Testis (tissue), 3 donors: ENCODE measurements around the gene ATG7. TPM values are rescaled to one million over a fixed set of nuclear protein-coding genes. Genes with fewer than 3 reads are reported as not detected.

ENCODE experiments used
- DNase-seq: peaks from one replicate; pipeline ENCODE4 v3.0.0-alpha.2; 2019
- H3K27ac ChIP-seq, 2 donors: fragments of 200-600 bp; sonication (generic); one replicate each; pipeline ENCODE4 v1.5.1; 2019
- H3K27me3 ChIP-seq: fragments of 200-600 bp; sonication (generic); one replicate; pipeline ENCODE4 v1.5.1; 2019
- H3K36me3 ChIP-seq: fragments of 200-600 bp; sonication (generic); one replicate; pipeline ENCODE4 v1.5.1; 2017; ENCODE audit warnings: low read depth; ENCODE audit errors: missing control alignments
- H3K4me1 ChIP-seq: fragments of 200-600 bp; sonication (generic); one replicate; pipeline ENCODE4 v1.5.1; 2019
- H3K4me3 ChIP-seq, 2 donors: fragments of 200-600 bp; sonication (generic); one replicate each; pipeline ENCODE4 v1.5.1; 2017 to 2019
- H3K9me3 ChIP-seq: fragments of 200-600 bp; sonication (generic); one replicate; pipeline ENCODE4 v1.5.1; 2017
- POLR2A ChIP-seq: fragments of 450-650 bp; IDR thresholded peaks from one replicate; pipeline ENCODE4 v1.6.1; 2017; ENCODE audit warnings: antibody characterized with exemption, mild to moderate bottlenecking, moderate library complexity
- WGBS, 2 donors: methylation state at CpG; one replicate each; pipeline ENCODE4 v1.1.5; 2018; 5-methylcytosine and 5-hydroxymethylcytosine counted together
- intact Hi-C: fragments of 100-400 bp; cut with DNase I; formaldehyde crosslinking; loops from one replicate; pipeline ENCODE4 v1.15.1; 2023; ENCODE audit warnings: low total_unique reads
- polyA plus RNA-seq: library from polyadenylated mRNA; stranded (reverse); fragments of 350-450 nt; fragmentation: Illumina TruSeq; extraction: RNeasy Lipid Tissue Mini Kit (QIAGEN cat#74804); gene quantifications from one replicate; pipeline ENCODE4 v1.2.3, GENCODE V29; 2014; ENCODE audit warnings: low read depth, low replicate concordance; ENCODE audit not compliant: insufficient read depth
- total RNA-seq, 2 donors: library from RNA; depleted of rRNA; stranded (reverse); fragments of >200 nt; gene quantifications; one replicate each; pipeline ENCODE4 v1.2.3, GENCODE V29; 2016
- TF ChIP-seq, protein P1 (sequence below), 3 experiments: fragments of 450-650 bp in 2 of 3; fragments of 200-600 bp in 1 of 3; sonication (generic) in 1 of 3; IDR thresholded peaks; one replicate each; pipeline ENCODE4 v1.5.1; 2016 to 2019; ENCODE audit warnings: antibody characterized with exemption in 3 of 3, mild to moderate bottlenecking in 2 of 3, moderate library complexity in 1 of 3

Gene ATG7
- total and polyA plus RNA-seq, 3 donors from 2014 or later: 52.9 to 95.4 (median 86.0) TPM

DNA sequence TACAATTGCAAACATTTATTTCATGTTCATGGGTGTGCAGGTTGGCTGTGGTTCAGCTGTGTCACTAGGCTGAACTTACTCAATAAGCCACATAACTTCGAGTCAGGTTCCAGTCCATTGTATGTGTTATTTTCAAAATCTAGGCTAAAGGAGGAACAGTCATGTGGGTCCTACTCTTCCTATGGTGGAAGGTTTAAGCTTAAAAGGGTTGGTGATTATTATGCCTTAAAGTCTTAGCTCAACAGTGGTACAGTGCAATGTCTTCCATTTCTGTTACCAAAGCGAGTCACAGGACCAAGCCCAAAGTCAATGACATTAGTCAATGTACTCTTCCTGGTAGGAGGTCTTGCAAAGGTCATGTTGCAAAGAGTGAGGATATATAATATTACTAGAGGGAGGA is 78.2 kb downstream of the ATG7 start:
- TF ChIP-seq, protein P1, sequence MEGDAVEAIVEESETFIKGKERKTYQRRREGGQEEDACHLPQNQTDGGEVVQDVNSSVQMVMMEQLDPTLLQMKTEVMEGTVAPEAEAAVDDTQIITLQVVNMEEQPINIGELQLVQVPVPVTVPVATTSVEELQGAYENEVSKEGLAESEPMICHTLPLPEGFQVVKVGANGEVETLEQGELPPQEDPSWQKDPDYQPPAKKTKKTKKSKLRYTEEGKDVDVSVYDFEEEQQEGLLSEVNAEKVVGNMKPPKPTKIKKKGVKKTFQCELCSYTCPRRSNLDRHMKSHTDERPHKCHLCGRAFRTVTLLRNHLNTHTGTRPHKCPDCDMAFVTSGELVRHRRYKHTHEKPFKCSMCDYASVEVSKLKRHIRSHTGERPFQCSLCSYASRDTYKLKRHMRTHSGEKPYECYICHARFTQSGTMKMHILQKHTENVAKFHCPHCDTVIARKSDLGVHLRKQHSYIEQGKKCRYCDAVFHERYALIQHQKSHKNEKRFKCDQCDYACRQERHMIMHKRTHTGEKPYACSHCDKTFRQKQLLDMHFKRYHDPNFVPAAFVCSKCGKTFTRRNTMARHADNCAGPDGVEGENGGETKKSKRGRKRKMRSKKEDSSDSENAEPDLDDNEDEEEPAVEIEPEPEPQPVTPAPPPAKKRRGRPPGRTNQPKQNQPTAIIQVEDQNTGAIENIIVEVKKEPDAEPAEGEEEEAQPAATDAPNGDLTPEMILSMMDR (IDR thresholded peaks at IDR 0.05): no peak
- no peak for TF ChIP-seq POLR2A
- Histone ChIP-seq H3K27me3 (no peaks in the 10 kb centered on the region), H3K36me3 (no peaks in the 10 kb centered on the region), H3K4me1 (no peaks in the 10 kb centered on the region), H3K4me3 (no peak overlapping the region), H3K27ac (no peak overlapping the region), H3K9me3 (no peaks in the 10 kb centered on the region)
- intact Hi-C loops: no loop called here
- WGBS, 2 donors: 85 to 97% methylated on average over 2 of the region's 2 CpGs
- no peak for DNase-seq

DNA sequence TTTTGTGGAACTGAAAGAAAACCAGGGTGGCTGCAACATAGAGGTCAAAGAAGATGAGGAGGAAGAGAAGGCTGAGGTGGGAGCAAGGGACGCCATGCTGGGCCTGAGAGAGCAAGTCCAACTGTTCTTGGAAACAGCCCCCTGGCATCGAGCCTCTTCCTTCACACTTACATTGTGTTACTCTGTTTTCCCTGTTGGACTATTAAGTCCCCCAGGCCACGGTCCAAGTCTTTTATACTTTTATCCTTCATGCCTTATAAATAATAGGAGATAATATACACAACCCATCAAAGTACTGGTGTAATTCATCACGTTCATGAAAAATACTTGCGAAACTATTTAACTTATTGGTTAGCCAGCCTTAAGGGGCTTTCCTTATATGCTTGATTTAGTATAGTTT is 79.3 kb downstream of the ATG7 start:
- no peak overlapping the region for H3K4me3 ChIP-seq
- H3K36me3 ChIP-seq: no peaks in the 10 kb centered on the region
- H3K27me3 ChIP-seq: no peaks in the 10 kb centered on the region
- no peaks in the 10 kb centered on the region for H3K9me3 ChIP-seq
- peak; percentile 29 for DNase-seq
- intact Hi-C loops: no loop called here
- H3K27ac ChIP-seq: no peak overlapping the region
- TF ChIP-seq, protein P1 (IDR thresholded peaks at IDR 0.05): no peak
- no peak for TF ChIP-seq POLR2A
- WGBS, 2 donors: 63 to 76% methylated on average over 5 of the region's 5 CpGs
- H3K4me1 ChIP-seq: no peaks in the 10 kb centered on the region

DNA sequence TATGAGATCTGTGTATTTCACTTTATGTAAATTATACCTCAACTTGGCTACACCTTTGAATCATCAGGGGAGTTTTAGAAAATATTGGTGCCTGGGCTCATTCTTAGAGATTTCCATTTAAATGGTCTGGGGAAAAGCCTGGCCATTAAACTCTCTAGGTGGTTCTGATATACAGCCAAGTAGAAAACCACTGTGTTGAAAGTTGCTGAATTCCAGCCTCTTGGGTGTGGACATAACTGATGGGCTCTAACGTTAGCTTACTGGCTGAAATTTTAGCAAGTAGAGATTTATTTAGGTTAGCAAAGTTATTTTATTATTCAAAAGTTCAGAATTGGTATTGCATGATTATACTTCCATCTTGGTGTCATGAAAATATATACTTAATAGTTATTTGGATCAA is 84.1 kb downstream of the ATG7 start:
- Histone ChIP-seq H3K36me3 (no peaks in the 10 kb centered on the region), H3K4me3 (no peak overlapping the region), H3K27ac (no peak overlapping the region), H3K9me3 (no peaks in the 10 kb centered on the region), H3K4me1 (no peaks in the 10 kb centered on the region), H3K27me3 (no peaks in the 10 kb centered on the region)
- TF ChIP-seq, protein P1 (IDR thresholded peaks at IDR 0.05): no peak
- no peak for TF ChIP-seq POLR2A
- DNase-seq: no peak
- intact Hi-C loops: no loop called here
- 74 to 83% methylated on average over 1 of the region's 1 CpG for WGBS, 2 donors

DNA sequence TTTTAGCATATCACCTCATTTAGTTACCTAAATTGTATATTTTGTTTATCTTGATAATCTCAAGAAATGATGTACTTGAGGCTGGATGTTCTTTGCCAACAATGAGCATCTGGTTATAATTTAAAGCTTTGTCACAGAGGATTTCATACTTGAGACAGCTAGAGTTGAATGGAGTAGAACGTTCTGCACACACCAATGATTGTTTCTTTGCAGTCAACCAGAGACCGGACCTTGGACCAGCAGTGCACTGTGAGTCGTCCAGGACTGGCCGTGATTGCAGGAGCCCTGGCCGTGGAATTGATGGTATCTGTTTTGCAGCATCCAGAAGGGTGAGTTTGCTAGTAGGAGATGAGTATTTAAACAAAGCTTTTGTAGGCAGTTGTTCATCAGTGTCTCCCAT is 90.4 kb downstream of the ATG7 start:
- no peak overlapping the region for H3K27ac ChIP-seq
- H3K36me3 ChIP-seq: no peaks in the 10 kb centered on the region
- H3K4me1 ChIP-seq: peaks cover 15% of the 10 kb centered on the region
- WGBS, 2 donors: 83 to 85% methylated on average over 5 of the region's 5 CpGs
- TF ChIP-seq POLR2A: no peak
- TF ChIP-seq, protein P1 (IDR thresholded peaks at IDR 0.05): no peak
- H3K27me3 ChIP-seq: no peaks in the 10 kb centered on the region
- no peak overlapping the region for H3K4me3 ChIP-seq
- intact Hi-C loops: no loop called here
- no peaks in the 10 kb centered on the region for H3K9me3 ChIP-seq
- no peak for DNase-seq

DNA sequence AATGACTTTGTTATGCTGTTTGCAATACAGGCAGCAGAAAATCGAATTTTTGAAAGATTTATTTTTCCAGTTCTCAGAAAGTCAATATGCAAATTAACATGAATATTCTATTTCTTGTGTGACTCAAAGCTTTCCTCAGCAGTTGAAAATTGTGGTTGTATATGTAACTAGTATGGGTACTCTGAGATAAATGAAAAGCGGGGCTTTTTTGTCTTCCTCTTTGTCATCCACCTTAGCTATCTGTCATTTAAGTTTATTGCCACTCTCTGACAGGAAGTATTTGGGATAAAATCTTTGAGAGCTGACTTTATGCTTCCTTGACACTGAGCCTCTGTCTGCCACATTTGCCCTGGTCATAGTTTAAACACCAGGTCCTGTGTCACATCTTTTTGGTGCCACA is 91.5 kb downstream of the ATG7 start:
- intact Hi-C loops: no loop called here
- WGBS, 2 donors: 90 to 93% methylated on average over 2 of the region's 2 CpGs
- H3K27me3 ChIP-seq: no peaks in the 10 kb centered on the region
- TF ChIP-seq, protein P1 (IDR thresholded peaks at IDR 0.05): no peak
- TF ChIP-seq POLR2A: no peak
- no peak overlapping the region for H3K4me3 ChIP-seq
- H3K9me3 ChIP-seq: no peaks in the 10 kb centered on the region
- no peak for DNase-seq
- H3K27ac ChIP-seq: no peak overlapping the region
- no peaks in the 10 kb centered on the region for H3K36me3 ChIP-seq
- peaks cover 25% of the 10 kb centered on the region for H3K4me1 ChIP-seq
